GM12878 (cell line): ENCODE data around the gene SARS2. TPM values are rescaled to one million over a fixed set of nuclear protein-coding genes. Genes with fewer than 3 reads are reported as not detected.

Experiments
- ATAC-seq: fragments of 200-7000 bp; cut with Tn5 transposase; 3 replicates; pipeline ENCODE4 v1.9.1; 2020; ENCODE audit warnings: mild to moderate bottlenecking, moderate library complexity
- BruUV-seq: library from RNA; stranded (reverse); fragments of 400-500 nt; replicated peaks from 2 replicates; lab custom pipeline; 2021; lab: Mats Ljungman, UMichigan
- CTCF ChIA-PET: fragments of 300-600 bp; sonication (Branson Sonifier 250); formaldehyde crosslinking; extraction: SDS; loops from one replicate; lab custom pipeline; 2021; ENCODE audit warnings: inconsistent platforms; lab: Yijun Ruan, JAX
- POLR2A ChIA-PET: fragments of 350-600 bp; formaldehyde crosslinking; extraction: SDS; loops from one replicate; lab custom pipeline; 2021; ENCODE audit warnings: inconsistent platforms; lab: Charles Lee
- RAD21 ChIA-PET: fragments of 300-600 bp; sonication (Branson Sonifier 250); formaldehyde crosslinking; loops from one replicate; lab custom pipeline; 2023; ENCODE audit warnings: antibody characterized with exemption; ENCODE audit not compliant: unreplicated experiment; lab: Charles Lee
- SMC1A ChIA-PET: fragments of 300-600 bp; sonication (Branson Sonifier 250); formaldehyde crosslinking; loops from one replicate; lab custom pipeline; 2023; ENCODE audit not compliant: unreplicated experiment, uncharacterized antibody; lab: Charles Lee
- DNase-seq: peaks from one replicate; pipeline ENCODE4 v3.0.0-alpha.2; 2011; ENCODE audit warnings: low read depth, low spot score
- FAIRE-seq: peaks from 3 replicates; lab custom pipeline; 2011; peaks lifted over from hg19 to GRCh38; lab: Jason Lieb, UNC
- H2AFZ ChIP-seq: 2 replicates; pipeline ENCODE4 v1.6.0; 2011; ENCODE audit warnings: low read depth, low read length, control low read depth; ENCODE audit not compliant: control insufficient read depth
- H3K27ac ChIP-seq: 2 replicates; pipeline ENCODE4 v1.5.1; 2011; ENCODE audit warnings: control low read depth; ENCODE audit not compliant: control insufficient read depth, insufficient read depth
- H3K27me3 ChIP-seq, 2 experiments: replicated peaks in 1 of 2; 2 replicates each; pipeline versions ENCODE4 v1.6.0 to v1.6.1; 2011; ENCODE audit warnings: low read length in 1 of 2; ENCODE audit not compliant: control insufficient read depth in 2 of 2, insufficient read depth in 2 of 2
- H3K36me3 ChIP-seq, 2 experiments: 2 replicates each; pipeline ENCODE4 v1.5.1; 2011; ENCODE audit warnings: low read length in 1 of 2; ENCODE audit not compliant: control insufficient read depth in 2 of 2, insufficient read depth in 2 of 2
- H3K4me1 ChIP-seq: 2 replicates; pipeline ENCODE4 v1.6.1; 2011; ENCODE audit warnings: mild to moderate bottlenecking, low read length, moderate library complexity, mixed read lengths; ENCODE audit not compliant: control insufficient read depth, insufficient read depth
- H3K4me2 ChIP-seq: 2 replicates; pipeline ENCODE4 v1.6.0; 2011; ENCODE audit warnings: control low read depth; ENCODE audit not compliant: control insufficient read depth, insufficient read depth
- H3K4me3 ChIP-seq: fragments of 200-600 bp; sonication (generic); 2 replicates; pipeline ENCODE4 v1.5.1; 2016
- H3K79me2 ChIP-seq: 2 replicates; pipeline ENCODE4 v1.6.0; 2011; ENCODE audit warnings: low read length; ENCODE audit not compliant: control insufficient read depth, insufficient read depth
- H3K9ac ChIP-seq: 2 replicates; pipeline ENCODE4 v1.8.0; 2011; ENCODE audit warnings: low read length, control low read depth, mixed read lengths; ENCODE audit not compliant: control insufficient read depth, insufficient read depth
- H3K9me3 ChIP-seq: replicated peaks from 3 replicates; pipeline ENCODE4 v1.5.1; 2011; ENCODE audit warnings: mild to moderate bottlenecking, low read length; ENCODE audit not compliant: control insufficient read depth, insufficient read depth
- H4K20me1 ChIP-seq: 2 replicates; pipeline ENCODE4 v1.6.0; 2011; ENCODE audit not compliant: control insufficient read depth, insufficient read depth
- CEBPZ ChIP-seq: fragments of 150-350 bp; IDR thresholded peaks from 2 replicates; pipeline ENCODE4 v1.6.1; 2016; ENCODE audit warnings: low read depth, low read length
- DPF2 ChIP-seq: fragments of 450-650 bp; IDR thresholded peaks from 2 replicates; pipeline ENCODE4 v1.6.1; 2017; ENCODE audit warnings: mild to moderate bottlenecking
- E2F8 ChIP-seq: fragments of 450-650 bp; IDR thresholded peaks from 2 replicates; pipeline ENCODE4 v1.6.1; 2018; ENCODE audit warnings: mild to moderate bottlenecking, low read depth, moderate library complexity; ENCODE audit not compliant: partially characterized antibody
- FOXM1 ChIP-seq: IDR thresholded peaks from 2 replicates; pipeline ENCODE4 v1.6.1; 2012; ENCODE audit warnings: low read depth, mild to moderate bottlenecking, inconsistent platforms, low read length, moderate library complexity
- HCFC1 ChIP-seq: fragments of 150-350 bp; IDR thresholded peaks from 2 replicates; pipeline ENCODE4 v1.6.1; 2014; ENCODE audit warnings: low read length
- MAX ChIP-seq: IDR thresholded peaks from 2 replicates; pipeline ENCODE4 v1.6.1; 2012; ENCODE audit warnings: low read depth, low read length, improper control_type of control experiment
- MXI1 ChIP-seq: fragments of 150-350 bp; IDR thresholded peaks from 2 replicates; pipeline ENCODE4 v1.6.1; 2011; ENCODE audit warnings: low read depth, mild to moderate bottlenecking, inconsistent platforms, low read length, improper control_type of control experiment
- TCF12 ChIP-seq: IDR thresholded peaks from 2 replicates; pipeline ENCODE4 v1.6.1; 2011; ENCODE audit warnings: low read depth, mild to moderate bottlenecking, low read length
- TCF3 ChIP-seq: IDR thresholded peaks from 2 replicates; pipeline ENCODE4 v1.6.1; 2012; ENCODE audit warnings: low read depth, mild to moderate bottlenecking, low read length, borderline replicate concordance; ENCODE audit not compliant: insufficient read depth
- USF1 ChIP-seq: IDR thresholded peaks from 2 replicates; pipeline ENCODE4 v1.6.1; 2011; ENCODE audit warnings: borderline replicate concordance, low read depth, mild to moderate bottlenecking, moderate library complexity, mixed read lengths, low read length; ENCODE audit not compliant: insufficient read depth; ENCODE audit errors: extremely low read length
- USF2 ChIP-seq: IDR thresholded peaks from 2 replicates; pipeline ENCODE4 v1.6.1; 2011; ENCODE audit warnings: low read depth, low read length, improper control_type of control experiment, borderline replicate concordance
- ZBTB11 ChIP-seq: fragments of 450-650 bp; formaldehyde crosslinking; IDR thresholded peaks from 2 replicates; pipeline ENCODE4 v1.5.0; 2022; ENCODE audit warnings: mild to moderate bottlenecking, missing genetic modification characterization
- WGBS: methylation state at CpG from one replicate; pipeline ENCODE4 v1.1.6; 2016; ENCODE audit warnings: low lambda C conversion rate; ENCODE audit not compliant: insufficient replicate concordance, insufficient coverage; ENCODE audit errors: missing lambda C conversion rate; 5-methylcytosine and 5-hydroxymethylcytosine counted together
- in situ Hi-C: fragments of 300-500 bp; cut with MboI; formaldehyde crosslinking; loops from 9 replicates; pipeline ENCODE4 v1.14.3; 2018; ENCODE audit warnings: mixed read lengths
- intact Hi-C: fragments of 100-400 bp; cut with micrococcal nuclease; formaldehyde crosslinking; loops from one replicate; pipeline ENCODE4 v1.14.2; 2022; ENCODE audit not compliant: unreplicated experiment
- polyA plus RNA-seq, 11 experiments: library from polyadenylated mRNA; depleted of rRNA in 4 of 11; unstranded in 6 of 11; stranded (reverse) in 5 of 11; fragments of >200 nt; fragmentation: Nextera tagmentation in 4 of 11; fragmentation: Illumina TruSeq in 1 of 11; extraction: Ambion mirVana in 4 of 11; extraction: Trizol in 1 of 11; gene quantifications; 1 replicate in 1 of 11; 2 replicates in 10 of 11; pipeline versions ENCODE4 v1.2.1 to v1.2.3, GENCODE V29; 2011 to 2016; ENCODE audit warnings: inconsistent platforms in 2 of 11, missing spikeins in 2 of 11, low read depth in 1 of 11
- total RNA-seq, 4 experiments: library from RNA; depleted of rRNA in 3 of 4; stranded (reverse); fragments of >200 nt in 3 of 4; fragmentation: Illumina TruSeq in 1 of 4; extraction: Trizol in 1 of 4; gene quantifications; 2 replicates each; pipeline versions ENCODE4 v1.2.1 to v1.2.3, GENCODE V29; 2013 to 2021

The SARS2 gene
- total and polyA plus RNA-seq, 10 of the 15 experiments (the other 5 are each of a cell fraction or from before 2014, with no cell fraction given): 2.6 to 50.3 (median 27.5) TPM

GRCh38 chr19:38924388-38924787 is 6.2 kb downstream of the SARS2 start:
- in situ Hi-C loops: no loop called here
- BruUV-seq: no TSS peak
- Histone ChIP-seq H3K4me3 (no peak overlapping the region), H3K9me3 (no peaks in the 10 kb centered on the region), H3K4me1 (no peaks in the 10 kb centered on the region; the same call in 1 of the 2 replicates), H2AFZ (no peak overlapping the region), H4K20me1 (no peaks in the 10 kb centered on the region), H3K79me2 (peaks cover 4% of the 10 kb centered on the region), H3K4me2 (no peak overlapping the region), H3K36me3 (peaks cover 1 to 14% of the 10 kb centered on the region in 2 experiments), H3K27ac (no peak overlapping the region), H3K27me3 (no peaks in the 10 kb centered on the region), H3K9ac (no peak overlapping the region)
- POLR2A ChIA-PET: no interaction called here
- CTCF ChIA-PET: interaction anchor here (2.1 kb wide), 1 partner anchor 409 kb away, joined by 4 read pairs; no protein-coding TSS in a partner anchor
- SMC1A ChIA-PET: no interaction called here
- RAD21 ChIA-PET: no interaction called here
- WGBS: 94% methylated on average over 7 of the region's 7 CpGs
- FAIRE-seq (no peak), DNase-seq (no peak), ATAC-seq (no peak)
- intact Hi-C loops: no loop called here
- no peak for TF ChIP-seq USF1
- no peak for TF ChIP-seq E2F8
- TF ChIP-seq FOXM1: no peak
- no peak for TF ChIP-seq HCFC1
- TF ChIP-seq TCF12: no peak
- TF ChIP-seq TCF3: no peak
- no peak for TF ChIP-seq CEBPZ
- TF ChIP-seq MAX: no peak
- TF ChIP-seq ZBTB11: no peak
- no peak for TF ChIP-seq DPF2
- no peak for TF ChIP-seq MXI1
- no peak for TF ChIP-seq USF2
